Fibroblast of lung (primary cell): ENCODE results near the gene GRM8. TPM values are rescaled to one million over a fixed set of nuclear protein-coding genes. Genes with fewer than 3 reads are reported as not detected.

Experiments used
- DNase-seq, 2 donors: peaks; one replicate each; pipeline versions ENCODE4 v3.0.0 to v3.0.0-alpha.2; 2010; ENCODE audit warnings: low read depth in 2 of 2
- H2AFZ ChIP-seq: 2 replicates; pipeline ENCODE4 v1.5.1; 2012; ENCODE audit warnings: low read length, control low read depth, inconsistent platforms
- H3K27ac ChIP-seq: 2 replicates; pipeline ENCODE4 v1.5.1; 2011; ENCODE audit warnings: low read length, control low read depth; ENCODE audit not compliant: insufficient read depth
- H3K27me3 ChIP-seq: 2 replicates; pipeline ENCODE4 v1.5.1; 2011; ENCODE audit warnings: mild to moderate bottlenecking, low read length; ENCODE audit not compliant: control insufficient read depth, insufficient read depth
- H3K36me3 ChIP-seq: 2 replicates; pipeline ENCODE4 v1.5.1; 2011; ENCODE audit warnings: low read length; ENCODE audit not compliant: control insufficient read depth, insufficient read depth
- H3K4me1 ChIP-seq: 2 replicates; pipeline ENCODE4 v1.5.1; 2011; ENCODE audit warnings: low read length; ENCODE audit not compliant: control insufficient read depth, insufficient read depth; ENCODE audit errors: extremely low read depth
- H3K4me2 ChIP-seq: 2 replicates; pipeline ENCODE4 v1.5.1; 2011; ENCODE audit warnings: low read length, control low read depth; ENCODE audit not compliant: insufficient read depth; ENCODE audit errors: extremely low read depth
- H3K4me3 ChIP-seq, 4 experiments: fragments of 200-600 bp in 1 of 4; sonication (generic) in 1 of 4; replicated peaks in 1 of 4; 2 replicates each; pipeline ENCODE4 v1.5.1; 2011 to 2016; ENCODE audit warnings: low read length in 4 of 4, low read depth in 3 of 4, mild to moderate bottlenecking in 3 of 4, control low read depth in 2 of 4, inconsistent platforms in 1 of 4, mixed read lengths in 1 of 4; ENCODE audit not compliant: insufficient read depth in 1 of 4; ENCODE audit errors: control extremely low read depth in 1 of 4
- H3K79me2 ChIP-seq: 2 replicates; pipeline ENCODE4 v1.5.1; 2012; ENCODE audit warnings: mild to moderate bottlenecking, low read length, inconsistent platforms; ENCODE audit not compliant: control insufficient read depth, insufficient read depth
- H3K9ac ChIP-seq: 2 replicates; pipeline ENCODE4 v1.5.1; 2011; ENCODE audit warnings: mild to moderate bottlenecking, low read length, control low read depth; ENCODE audit not compliant: insufficient read depth
- H3K9me3 ChIP-seq: 2 replicates; pipeline ENCODE4 v1.5.1; 2012; ENCODE audit warnings: low read depth, low read length; ENCODE audit not compliant: control insufficient read depth, insufficient read depth
- H4K20me1 ChIP-seq: 2 replicates; pipeline ENCODE4 v1.5.1; 2011; ENCODE audit warnings: low read length; ENCODE audit not compliant: control insufficient read depth, insufficient read depth; ENCODE audit errors: extremely low read depth
- EZH2 ChIP-seq: IDR thresholded peaks from 2 replicates; pipeline ENCODE4 v1.5.1; 2012; ENCODE audit warnings: low read length, control low read depth, mild to moderate bottlenecking; ENCODE audit errors: missing control alignments
- polyA plus RNA-seq, 2 donors: library from polyadenylated mRNA; depleted of rRNA in 1 of 2; stranded (reverse) in 1 of 2; unstranded in 1 of 2; fragments of >200 nt; gene quantifications; 2 replicates each; pipeline ENCODE4 v1.2.1, GENCODE V29; 2011 to 2012; ENCODE audit warnings: missing spikeins in 1 of 2
- total RNA-seq: library from RNA; depleted of rRNA; stranded (reverse); fragments of >200 nt; gene quantifications from 2 replicates; pipeline ENCODE4 v1.2.1, GENCODE V29; 2014
- TF ChIP-seq, protein P1 (sequence below), 2 donors: IDR thresholded peaks in 1 of 2; conservative IDR thresholded peaks in 1 of 2; 1 replicate in 1 of 2; 2 replicates in 1 of 2; pipeline ENCODE4 v1.5.1; 2011 to 2012; ENCODE audit warnings: low read length in 2 of 2, control low read depth in 1 of 2, inconsistent platforms in 1 of 2, low read depth in 1 of 2, mild to moderate bottlenecking in 1 of 2

Gene GRM8
- total and polyA plus RNA-seq, 2 donors (not counting 1 experiment from before 2014, with no cell fraction given) = not detected

DNA sequence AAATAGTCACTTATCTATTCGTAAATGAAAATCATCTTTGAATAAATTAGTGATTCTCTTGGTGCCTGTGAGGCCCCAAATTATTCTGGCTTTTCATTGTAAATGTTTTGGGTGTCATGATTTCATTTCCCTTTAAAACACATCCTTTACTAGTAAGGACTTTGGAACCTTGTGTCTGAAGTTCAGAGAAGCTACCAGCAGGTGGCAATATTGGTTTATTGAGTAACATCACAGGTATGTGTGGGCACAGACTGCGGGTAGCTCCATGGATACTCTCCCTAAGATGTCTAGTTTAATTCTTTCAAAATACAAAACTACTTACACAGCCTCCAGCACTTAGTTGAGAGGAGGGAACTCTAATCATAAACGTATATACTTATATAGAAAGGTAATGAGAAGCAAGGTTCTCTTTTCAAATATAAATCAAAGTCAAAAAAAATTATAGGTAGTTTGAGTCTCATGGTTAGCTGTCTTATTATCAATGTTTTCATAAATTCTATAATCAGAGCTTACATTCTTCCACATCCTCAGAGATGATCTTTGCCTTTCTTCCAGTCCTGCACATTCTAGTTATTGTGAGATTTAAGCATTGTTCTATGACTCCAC, 449.6 kb downstream of the GRM8 start:
- no peaks in the 10 kb centered on the region for H3K27me3 ChIP-seq
- no peaks in the 10 kb centered on the region for H3K79me2 ChIP-seq
- TF ChIP-seq EZH2 = no peak
- TF ChIP-seq, protein P1, sequence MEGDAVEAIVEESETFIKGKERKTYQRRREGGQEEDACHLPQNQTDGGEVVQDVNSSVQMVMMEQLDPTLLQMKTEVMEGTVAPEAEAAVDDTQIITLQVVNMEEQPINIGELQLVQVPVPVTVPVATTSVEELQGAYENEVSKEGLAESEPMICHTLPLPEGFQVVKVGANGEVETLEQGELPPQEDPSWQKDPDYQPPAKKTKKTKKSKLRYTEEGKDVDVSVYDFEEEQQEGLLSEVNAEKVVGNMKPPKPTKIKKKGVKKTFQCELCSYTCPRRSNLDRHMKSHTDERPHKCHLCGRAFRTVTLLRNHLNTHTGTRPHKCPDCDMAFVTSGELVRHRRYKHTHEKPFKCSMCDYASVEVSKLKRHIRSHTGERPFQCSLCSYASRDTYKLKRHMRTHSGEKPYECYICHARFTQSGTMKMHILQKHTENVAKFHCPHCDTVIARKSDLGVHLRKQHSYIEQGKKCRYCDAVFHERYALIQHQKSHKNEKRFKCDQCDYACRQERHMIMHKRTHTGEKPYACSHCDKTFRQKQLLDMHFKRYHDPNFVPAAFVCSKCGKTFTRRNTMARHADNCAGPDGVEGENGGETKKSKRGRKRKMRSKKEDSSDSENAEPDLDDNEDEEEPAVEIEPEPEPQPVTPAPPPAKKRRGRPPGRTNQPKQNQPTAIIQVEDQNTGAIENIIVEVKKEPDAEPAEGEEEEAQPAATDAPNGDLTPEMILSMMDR (conservative IDR thresholded peaks at IDR 0.05 in 1 of 2, IDR thresholded peaks at IDR 0.05 in 1 of 2; ENCODE audit: low read depth in 1 of 2, low read length in 2 of 2) = peak; percentile 49 to 52
- H3K4me2 ChIP-seq = no peak overlapping the region
- no peak overlapping the region for H2AFZ ChIP-seq
- H3K9me3 ChIP-seq = no peaks in the 10 kb centered on the region
- no peak overlapping the region for H3K27ac ChIP-seq
- no peaks in the 10 kb centered on the region for H3K4me1 ChIP-seq
- H3K36me3 ChIP-seq = no peaks in the 10 kb centered on the region
- H3K9ac ChIP-seq = no peak overlapping the region
- no peaks in the 10 kb centered on the region for H4K20me1 ChIP-seq
- H3K4me3 ChIP-seq = no peak overlapping the region
- DNase-seq = peak; percentile 55 to 63

DNA sequence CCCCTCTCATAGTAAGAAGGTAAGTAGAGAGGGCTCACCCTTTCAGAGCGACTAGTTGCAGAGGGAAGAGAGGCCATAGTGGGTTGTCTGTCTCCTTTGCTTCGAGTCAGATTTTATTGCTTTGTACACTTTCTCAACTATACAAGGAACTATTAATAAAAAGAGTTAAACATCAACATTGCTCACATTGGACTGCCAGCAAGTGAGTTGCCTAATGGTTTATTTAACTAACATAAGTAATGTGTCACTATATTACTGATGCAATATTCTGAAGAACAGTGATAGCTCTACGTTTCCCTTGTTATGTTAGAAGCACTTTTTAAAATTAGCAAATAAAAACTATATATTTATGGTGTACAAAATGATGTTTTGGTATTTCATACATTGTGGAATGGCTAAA, 451.0 kb downstream of the GRM8 start:
- H3K4me2 ChIP-seq = no peak overlapping the region
- no peaks in the 10 kb centered on the region for H3K79me2 ChIP-seq
- no peaks in the 10 kb centered on the region for H3K4me1 ChIP-seq
- DNase-seq = no peak
- no peak overlapping the region for H2AFZ ChIP-seq
- H3K36me3 ChIP-seq = no peaks in the 10 kb centered on the region
- no peaks in the 10 kb centered on the region for H4K20me1 ChIP-seq
- H3K27ac ChIP-seq = no peak overlapping the region
- H3K4me3 ChIP-seq = no peak overlapping the region
- no peak for TF ChIP-seq EZH2
- TF ChIP-seq, protein P1 (conservative IDR thresholded peaks at IDR 0.05 in 1 of 2, IDR thresholded peaks at IDR 0.05 in 1 of 2; ENCODE audit: low read depth in 1 of 2, low read length in 2 of 2) = no peak
- no peak overlapping the region for H3K9ac ChIP-seq
- no peaks in the 10 kb centered on the region for H3K9me3 ChIP-seq
- no peaks in the 10 kb centered on the region for H3K27me3 ChIP-seq

DNA sequence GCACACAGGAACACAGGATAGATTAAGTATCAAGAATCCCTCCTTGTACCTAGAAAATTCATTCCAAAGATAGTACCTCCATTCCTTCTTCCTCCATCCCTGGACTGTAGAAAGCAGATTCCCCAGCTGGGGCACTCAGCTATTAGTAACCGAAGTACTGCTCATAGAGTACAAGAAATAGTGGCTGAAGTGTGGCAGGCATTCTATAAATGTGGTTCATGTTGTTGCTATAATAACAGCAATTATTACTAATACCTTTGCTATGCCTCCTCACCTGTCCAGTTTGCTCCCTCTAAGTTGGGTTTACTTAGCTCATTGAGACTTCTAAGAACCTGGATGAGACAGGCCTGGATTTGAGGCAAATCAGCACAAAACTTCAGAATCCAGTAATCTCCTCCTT, 453.2 kb downstream of the GRM8 start:
- DNase-seq = no peak
- no peaks in the 10 kb centered on the region for H3K9me3 ChIP-seq
- no peak overlapping the region for H3K4me3 ChIP-seq
- TF ChIP-seq EZH2 = no peak
- TF ChIP-seq, protein P1 (conservative IDR thresholded peaks at IDR 0.05 in 1 of 2, IDR thresholded peaks at IDR 0.05 in 1 of 2; ENCODE audit: low read depth in 1 of 2, low read length in 2 of 2) = no peak
- H3K9ac ChIP-seq = no peak overlapping the region
- no peak overlapping the region for H3K4me2 ChIP-seq
- no peaks in the 10 kb centered on the region for H3K4me1 ChIP-seq
- H3K27ac ChIP-seq = no peak overlapping the region
- H3K27me3 ChIP-seq = no peaks in the 10 kb centered on the region
- no peaks in the 10 kb centered on the region for H3K79me2 ChIP-seq
- no peaks in the 10 kb centered on the region for H4K20me1 ChIP-seq
- H3K36me3 ChIP-seq = no peaks in the 10 kb centered on the region
- H2AFZ ChIP-seq = no peak overlapping the region
